ENCODE data around the gene VTI1B.

DNA sequence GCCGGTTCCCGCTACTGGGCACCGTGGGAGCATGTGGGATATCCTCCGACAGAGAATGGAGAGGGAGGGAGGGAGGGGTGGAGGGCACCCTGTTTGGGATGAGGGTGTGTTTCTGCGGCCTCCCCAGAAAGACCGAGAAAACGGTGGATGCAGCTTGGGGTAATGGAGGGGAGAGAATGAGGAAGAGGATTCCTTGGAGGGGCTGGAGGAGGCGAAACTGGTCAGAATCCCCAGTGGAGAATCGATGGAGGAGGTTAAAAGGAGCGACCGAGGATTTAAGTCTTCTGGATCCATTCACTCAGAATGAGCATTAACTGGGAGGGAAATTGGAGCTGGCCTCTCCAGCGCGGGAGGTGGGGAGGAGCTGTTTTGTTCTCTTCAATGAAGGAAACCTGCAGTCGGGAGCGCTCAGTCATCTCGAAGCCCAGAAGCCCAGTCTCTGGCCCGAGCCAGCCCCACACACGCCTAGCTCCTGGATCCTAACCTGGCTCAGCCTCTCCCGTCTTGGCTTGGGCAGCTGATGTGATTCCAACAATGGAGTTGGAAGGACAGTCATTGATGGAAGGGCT, 54.1 kb downstream of the VTI1B start:
- TF ChIP-seq, protein P1, sequence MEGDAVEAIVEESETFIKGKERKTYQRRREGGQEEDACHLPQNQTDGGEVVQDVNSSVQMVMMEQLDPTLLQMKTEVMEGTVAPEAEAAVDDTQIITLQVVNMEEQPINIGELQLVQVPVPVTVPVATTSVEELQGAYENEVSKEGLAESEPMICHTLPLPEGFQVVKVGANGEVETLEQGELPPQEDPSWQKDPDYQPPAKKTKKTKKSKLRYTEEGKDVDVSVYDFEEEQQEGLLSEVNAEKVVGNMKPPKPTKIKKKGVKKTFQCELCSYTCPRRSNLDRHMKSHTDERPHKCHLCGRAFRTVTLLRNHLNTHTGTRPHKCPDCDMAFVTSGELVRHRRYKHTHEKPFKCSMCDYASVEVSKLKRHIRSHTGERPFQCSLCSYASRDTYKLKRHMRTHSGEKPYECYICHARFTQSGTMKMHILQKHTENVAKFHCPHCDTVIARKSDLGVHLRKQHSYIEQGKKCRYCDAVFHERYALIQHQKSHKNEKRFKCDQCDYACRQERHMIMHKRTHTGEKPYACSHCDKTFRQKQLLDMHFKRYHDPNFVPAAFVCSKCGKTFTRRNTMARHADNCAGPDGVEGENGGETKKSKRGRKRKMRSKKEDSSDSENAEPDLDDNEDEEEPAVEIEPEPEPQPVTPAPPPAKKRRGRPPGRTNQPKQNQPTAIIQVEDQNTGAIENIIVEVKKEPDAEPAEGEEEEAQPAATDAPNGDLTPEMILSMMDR (IDR thresholded peaks at IDR 0.05; ENCODE audit: low read depth, low read length), result no peak
- TF ChIP-seq POLR2A (IDR thresholded peaks at IDR 0.05; ENCODE audit: extremely low read depth, insufficient read length), result no peak
